Activated naive CD8-positive, alpha-beta T cell treated with anti-CD3 and anti-CD28 coated beads, Interleukin-2, amount 50 U/mL, for 24 hours (primary cell): ENCODE measurements around the gene WFDC2.

Source experiments
- ATAC-seq: fragments of 150-1000 bp; cut with Tn5 transposase; one replicate; pipeline ENCODE4 v1.10.0; 2021
- DNase-seq: peaks from one replicate; pipeline ENCODE4 v3.0.0; 2021
- H3K27ac Mint-ChIP-seq: one replicate; pipeline ENCODE4 v1.8.0; 2021; ENCODE audit warnings: mild to moderate bottlenecking, mixed read lengths
- H3K27me3 Mint-ChIP-seq: one replicate; pipeline ENCODE4 v1.8.0; 2021; ENCODE audit warnings: mixed read lengths
- H3K36me3 Mint-ChIP-seq: one replicate; pipeline ENCODE4 v1.8.0; 2021; ENCODE audit warnings: low read depth, mixed read lengths
- H3K4me1 Mint-ChIP-seq: one replicate; pipeline ENCODE4 v1.8.0; 2021; ENCODE audit warnings: mixed read lengths
- H3K4me3 Mint-ChIP-seq: one replicate; pipeline ENCODE4 v1.8.0; 2021; ENCODE audit warnings: mild to moderate bottlenecking, moderate library complexity, mixed read lengths
- H3K9me3 Mint-ChIP-seq: one replicate; pipeline ENCODE4 v1.8.0; 2021; ENCODE audit warnings: mixed read lengths

The WFDC2 gene

GRCh38 chr20:45441746-45442145, 27.8 kb upstream of the WFDC2 start:
- ATAC-seq (no peak), DNase-seq (no peak)
- Mint-ChIP-seq H3K9me3 (no peaks in the 10 kb centered on the region), H3K4me1 (peaks cover 27% of the 10 kb centered on the region), H3K36me3 (no peaks in the 10 kb centered on the region), H3K27me3 (peaks cover 14% of the 10 kb centered on the region), H3K27ac (no peak overlapping the region), H3K4me3 (no peak overlapping the region)

GRCh38 chr20:45444050-45444449, 25.5 kb upstream of the WFDC2 start:
- H3K36me3 Mint-ChIP-seq, result no peaks in the 10 kb centered on the region
- H3K27ac Mint-ChIP-seq, result no peak overlapping the region
- no peak overlapping the region for H3K4me3 Mint-ChIP-seq
- ATAC-seq (peak; percentile 61), DNase-seq (no peak)
- peaks cover 14% of the 10 kb centered on the region for H3K27me3 Mint-ChIP-seq
- H3K9me3 Mint-ChIP-seq, result no peaks in the 10 kb centered on the region
- peaks cover 22% of the 10 kb centered on the region for H3K4me1 Mint-ChIP-seq

GRCh38 chr20:45445805-45446562, 23.6 kb upstream of the WFDC2 start:
- DNase-seq (peak; percentile 56), ATAC-seq (peak; percentile 79)
- H3K4me3 Mint-ChIP-seq, result no peak overlapping the region
- peaks cover 14% of the 10 kb centered on the region for H3K27me3 Mint-ChIP-seq
- no peaks in the 10 kb centered on the region for H3K9me3 Mint-ChIP-seq
- no peak overlapping the region for H3K27ac Mint-ChIP-seq
- peaks cover 20% of the 10 kb centered on the region for H3K4me1 Mint-ChIP-seq
- no peaks in the 10 kb centered on the region for H3K36me3 Mint-ChIP-seq

- Mint-ChIP-seq H3K9me3 (no peaks in the 10 kb centered on the region), H3K4me1 (peaks cover 16% of the 10 kb centered on the region), H3K27ac (no peak overlapping the region), H3K4me3 (no peak overlapping the region), H3K36me3 (no peaks in the 10 kb centered on the region), H3K27me3 (peaks cover 14% of the 10 kb centered on the region)
- DNase-seq (no peak), ATAC-seq (no peak)
These were observed 21.3 kb upstream of the WFDC2 start for GRCh38 chr20:45448270-45448669.

- Mint-ChIP-seq H3K4me3 (no peak overlapping the region), H3K27me3 (peaks cover 13% of the 10 kb centered on the region), H3K4me1 (peaks cover 6% of the 10 kb centered on the region), H3K9me3 (no peaks in the 10 kb centered on the region), H3K27ac (no peak overlapping the region), H3K36me3 (no peaks in the 10 kb centered on the region)
- ATAC-seq (no peak), DNase-seq (no peak)
These were observed 20.0 kb upstream of the WFDC2 start for GRCh38 chr20:45449528-45449927.

- Mint-ChIP-seq H3K27me3 (peaks cover 6% of the 10 kb centered on the region), H3K36me3 (no peaks in the 10 kb centered on the region), H3K27ac (no peak overlapping the region), H3K9me3 (no peaks in the 10 kb centered on the region), H3K4me1 (no peaks in the 10 kb centered on the region), H3K4me3 (no peak overlapping the region)
- no peak for ATAC-seq
- DNase-seq, result no peak
These were observed 19.3 kb upstream of the WFDC2 start for GRCh38 chr20:45450097-45450818.

GRCh38 chr20:45452238-45452637, 17.3 kb upstream of the WFDC2 start:
- Mint-ChIP-seq H3K9me3 (no peaks in the 10 kb centered on the region), H3K27me3 (no peaks in the 10 kb centered on the region), H3K4me1 (no peaks in the 10 kb centered on the region), H3K27ac (no peak overlapping the region), H3K36me3 (no peaks in the 10 kb centered on the region), H3K4me3 (no peak overlapping the region)
- ATAC-seq (no peak), DNase-seq (no peak)

- Mint-ChIP-seq H3K27ac (no peak overlapping the region), H3K4me1 (no peaks in the 10 kb centered on the region), H3K27me3 (no peaks in the 10 kb centered on the region), H3K9me3 (no peaks in the 10 kb centered on the region), H3K4me3 (no peak overlapping the region), H3K36me3 (no peaks in the 10 kb centered on the region)
- no peak for DNase-seq
- ATAC-seq, result no peak
These were observed 16.5 kb upstream of the WFDC2 start for GRCh38 chr20:45452772-45453691.

GRCh38 chr20:45456632-45457031, 12.9 kb upstream of the WFDC2 start:
- Mint-ChIP-seq H3K27me3 (no peaks in the 10 kb centered on the region), H3K27ac (no peak overlapping the region), H3K9me3 (no peaks in the 10 kb centered on the region), H3K4me1 (peaks cover 8% of the 10 kb centered on the region), H3K36me3 (no peaks in the 10 kb centered on the region), H3K4me3 (no peak overlapping the region)
- peak; percentile 29 for ATAC-seq
- peak; percentile 49 for DNase-seq

GRCh38 chr20:45459606-45460005, 9.9 kb upstream of the WFDC2 start:
- no peak for ATAC-seq

GRCh38 chr20:45461225-45461624, 8.3 kb upstream of the WFDC2 start:
- H3K27ac Mint-ChIP-seq, result no peak overlapping the region
- peaks cover 10% of the 10 kb centered on the region for H3K4me1 Mint-ChIP-seq
- no peaks in the 10 kb centered on the region for H3K9me3 Mint-ChIP-seq
- H3K4me3 Mint-ChIP-seq, result no peak overlapping the region
- peaks cover 6% of the 10 kb centered on the region for H3K27me3 Mint-ChIP-seq
- DNase-seq (no peak), ATAC-seq (peak; percentile 80)
- H3K36me3 Mint-ChIP-seq, result no peaks in the 10 kb centered on the region

More at GRCh38 chr20:45459606-45460005, 9.9 kb upstream of the WFDC2 start:
- Mint-ChIP-seq H3K27ac (no peak overlapping the region), H3K36me3 (no peaks in the 10 kb centered on the region), H3K27me3 (peaks cover 3% of the 10 kb centered on the region), H3K4me3 (no peak overlapping the region), H3K9me3 (no peaks in the 10 kb centered on the region), H3K4me1 (peaks cover 10% of the 10 kb centered on the region)
- DNase-seq, result no peak

- H3K9me3 Mint-ChIP-seq, result no peaks in the 10 kb centered on the region
- no peak overlapping the region for H3K4me3 Mint-ChIP-seq
- H3K27ac Mint-ChIP-seq, result no peak overlapping the region
- DNase-seq (no peak), ATAC-seq (no peak)
- H3K36me3 Mint-ChIP-seq, result no peaks in the 10 kb centered on the region
- peaks cover 16% of the 10 kb centered on the region for H3K27me3 Mint-ChIP-seq
- H3K4me1 Mint-ChIP-seq, result peaks cover 10% of the 10 kb centered on the region
These were observed 6.6 kb upstream of the WFDC2 start for GRCh38 chr20:45462711-45463509.

- ATAC-seq (peak; percentile 56), DNase-seq (no peak)
- Mint-ChIP-seq H3K36me3 (no peaks in the 10 kb centered on the region), H3K27ac (no peak overlapping the region), H3K4me1 (peaks cover 10% of the 10 kb centered on the region), H3K27me3 (peaks cover 23% of the 10 kb centered on the region), H3K4me3 (no peak overlapping the region), H3K9me3 (no peaks in the 10 kb centered on the region)
These were observed 5.8 kb upstream of the WFDC2 start for GRCh38 chr20:45463709-45464108.
